DMS53 treated with DMSO at 0.1 percent for 48 hours (cell line): ENCODE results near the gene KCNA3.
"Not testable (repeated sequence)": the region's sequence is repeated elsewhere in the genome, so short reads cannot be mapped to it uniquely, and the experiment has no call there.

Experiments used
- DNase-seq: peaks from one replicate; lab custom pipeline; 2025; ENCODE audit not compliant: unreplicated experiment; lab: John Stamatoyannopoulos, UW

The KCNA3 gene

GRCh38 chr1:110680036-110680735 lies 5.4 kb upstream of the KCNA3 start:
- no peak for DNase-seq

GRCh38 chr1:110677526-110677925 lies 2.8 kb upstream of the KCNA3 start:
- no peak for DNase-seq

- peak; percentile 43 for DNase-seq
Observed at GRCh38 chr1:110676970-110677369, 2.2 kb upstream of the KCNA3 start.

GRCh38 chr1:110675060-110675791 lies 486 bp upstream of the KCNA3 start:
- no peak for DNase-seq

GRCh38 chr1:110673805-110674336 lies 869 bp downstream of the KCNA3 start:
- DNase-seq, result no peak

- DNase-seq, result no peak
Observed at GRCh38 chr1:110673197-110673701, 1.5 kb downstream of the KCNA3 start.

- no peak for DNase-seq
Observed at GRCh38 chr1:110672753-110673108, 2.0 kb downstream of the KCNA3 start.

GRCh38 chr1:110672001-110672752 lies 2.6 kb downstream of the KCNA3 start:
- DNase-seq, result no peak

- DNase-seq, result no peak
Observed at GRCh38 chr1:110671361-110671760, 3.4 kb downstream of the KCNA3 start.

- DNase-seq, result no peak
Observed at GRCh38 chr1:110668549-110668948, 6.2 kb downstream of the KCNA3 start.

GRCh38 chr1:110667776-110668175 lies 7.0 kb downstream of the KCNA3 start:
- no peak for DNase-seq

GRCh38 chr1:110663241-110663640 lies 11.5 kb downstream of the KCNA3 start:
- DNase-seq, result no peak

GRCh38 chr1:110659559-110659958 lies 15.2 kb downstream of the KCNA3 start:
- not testable (repeated sequence) for DNase-seq

- DNase-seq, result no peak
Observed at GRCh38 chr1:110657351-110657750, 17.4 kb downstream of the KCNA3 start.

- DNase-seq, result no peak
Observed at GRCh38 chr1:110650609-110651008, 24.1 kb downstream of the KCNA3 start.

GRCh38 chr1:110648417-110648816 lies 26.3 kb downstream of the KCNA3 start:
- DNase-seq, result no peak

GRCh38 chr1:110647254-110647891 lies 27.4 kb downstream of the KCNA3 start:
- DNase-seq, result no peak

GRCh38 chr1:110645821-110646735 lies 28.7 kb downstream of the KCNA3 start:
- no peak for DNase-seq

- DNase-seq, result no peak
Observed at GRCh38 chr1:110645211-110645610, 29.5 kb downstream of the KCNA3 start.

- DNase-seq, result no peak
Observed at GRCh38 chr1:110643879-110644472, 30.8 kb downstream of the KCNA3 start.
